ENCODE data around the gene DMKN. TPM values are rescaled to one million over a fixed set of nuclear protein-coding genes. Genes with fewer than 3 reads are reported as not detected.

DMKN gene
- total RNA-seq, 1 donor from 2014 or later = 200 TPM

GRCh38 chr19:35540356-35540927, 27.0 kb upstream of the DMKN start:
- no peak for TF ChIP-seq CTCF (conservative IDR thresholded peaks at IDR 0.05; ENCODE audit: low read depth, low read length)
- no peak for DNase-seq (ENCODE audit: low read depth)
- H3K4me3 ChIP-seq (ENCODE audit: low read depth, low read length) = no peak overlapping the region

- H3K4me3 ChIP-seq (ENCODE audit: low read depth, low read length) = no peak overlapping the region
- TF ChIP-seq CTCF (conservative IDR thresholded peaks at IDR 0.05; ENCODE audit: low read depth, low read length) = no peak
- DNase-seq (ENCODE audit: low read depth) = no peak
Observed at GRCh38 chr19:35539850-35540249, 26.4 kb upstream of the DMKN start.

- TF ChIP-seq CTCF (conservative IDR thresholded peaks at IDR 0.05; ENCODE audit: low read depth, low read length) = no peak
- no peak overlapping the region for H3K4me3 ChIP-seq (ENCODE audit: low read depth, low read length)
- DNase-seq (ENCODE audit: low read depth) = no peak
Observed at GRCh38 chr19:35539314-35539713, 25.9 kb upstream of the DMKN start.

- no peak for TF ChIP-seq CTCF (conservative IDR thresholded peaks at IDR 0.05; ENCODE audit: low read depth, low read length)
- no peak overlapping the region for H3K4me3 ChIP-seq (ENCODE audit: low read depth, low read length)
- no peak for DNase-seq (ENCODE audit: low read depth)
Observed at GRCh38 chr19:35534803-35535480, 21.5 kb upstream of the DMKN start.

- no peak for DNase-seq (ENCODE audit: low read depth)
- TF ChIP-seq CTCF (conservative IDR thresholded peaks at IDR 0.05; ENCODE audit: low read depth, low read length) = no peak
- H3K4me3 ChIP-seq (ENCODE audit: low read depth, low read length) = no peak overlapping the region
Observed at GRCh38 chr19:35533822-35534392, 20.5 kb upstream of the DMKN start.

- no peak for TF ChIP-seq CTCF (conservative IDR thresholded peaks at IDR 0.05; ENCODE audit: low read depth, low read length)
- DNase-seq (ENCODE audit: low read depth) = no peak
- H3K4me3 ChIP-seq (ENCODE audit: low read depth, low read length) = no peak within 1 kb of the TSS
Observed at GRCh38 chr19:35533201-35533821, 19.9 kb upstream of the DMKN start, which contains the start of gene GAPDHS. Gene GAPDHS, plus strand, starts transcription at chr19:35533456. Its CDS starts 72 bp downstream, at chr19:35533528.

Data from epithelial cell of proximal tubule (primary cell).